SK-N-SH treated with all-trans-retinoic acid at 6 μM for 48 hours (cell line): Measurements from ENCODE around the gene HNRNPA3.

ENCODE experiments used
- ATAC-seq: fragments of 200-7000 bp; cut with Tn5 transposase; 3 replicates; pipeline ENCODE4 v1.9.1; 2020; ENCODE audit warnings: mild to moderate bottlenecking, moderate library complexity
- ARNTL ChIP-seq: fragments of 450-650 bp; formaldehyde crosslinking; IDR thresholded peaks from 2 replicates; pipeline ENCODE4 v1.5.0; 2020; ENCODE audit warnings: low read depth, mild to moderate bottlenecking, moderate library complexity, borderline replicate concordance
- CSDC2 ChIP-seq: fragments of 250-450 bp; sonication (Bioruptor Pico); IDR thresholded peaks from 2 replicates; pipeline ENCODE4 v1.5.0; 2020; ENCODE audit warnings: mild to moderate bottlenecking, moderate library complexity
- ESRRG ChIP-seq: fragments of 250-450 bp; sonication (Bioruptor Pico); IDR thresholded peaks from 2 replicates; pipeline ENCODE4 v1.6.1; 2021; ENCODE audit warnings: mild to moderate bottlenecking
- GLIS3 ChIP-seq: fragments of 250-450 bp; sonication (Bioruptor Pico); IDR thresholded peaks from 2 replicates; pipeline ENCODE4 v1.5.0; 2020; ENCODE audit warnings: mild to moderate bottlenecking, moderate library complexity
- ISL1 ChIP-seq: fragments of 250-450 bp; sonication (Bioruptor Pico); IDR thresholded peaks from 2 replicates; pipeline ENCODE4 v2.1.2; 2022; ENCODE audit warnings: mild to moderate bottlenecking, moderate library complexity
- OSR1 ChIP-seq: fragments of 250-450 bp; sonication (Bioruptor Pico); IDR thresholded peaks from 2 replicates; pipeline ENCODE4 v1.8.0; 2022; ENCODE audit warnings: moderate library complexity, mild to moderate bottlenecking, inconsistent platforms
- PPARA ChIP-seq: fragments of 250-450 bp; sonication (Bioruptor Pico); IDR thresholded peaks from 2 replicates; pipeline ENCODE4 v1.5.0; 2020; ENCODE audit warnings: mild to moderate bottlenecking, borderline replicate concordance
- RARB ChIP-seq: fragments of 250-450 bp; sonication (Bioruptor Pico); IDR thresholded peaks from 2 replicates; pipeline ENCODE4 v1.8.0; 2021; ENCODE audit warnings: mild to moderate bottlenecking, moderate library complexity
- SNAI2 ChIP-seq: fragments of 250-450 bp; sonication (Bioruptor Pico); IDR thresholded peaks from 2 replicates; pipeline ENCODE4 v1.5.0; 2020; ENCODE audit warnings: mild to moderate bottlenecking, moderate library complexity
- TCF4 ChIP-seq: fragments of 250-450 bp; sonication (Bioruptor Pico); IDR thresholded peaks from 2 replicates; pipeline ENCODE4 v1.8.0; 2021; ENCODE audit warnings: mild to moderate bottlenecking, moderate library complexity, borderline replicate concordance
- TOX ChIP-seq: fragments of 250-450 bp; sonication (Bioruptor Pico); IDR thresholded peaks from 2 replicates; pipeline ENCODE4 v1.8.0; 2021; ENCODE audit warnings: mild to moderate bottlenecking, moderate library complexity, borderline replicate concordance
- ZC3H10 ChIP-seq: fragments of 250-450 bp; sonication (Bioruptor Pico); IDR thresholded peaks from 2 replicates; pipeline ENCODE4 v1.5.1; 2021; ENCODE audit warnings: mild to moderate bottlenecking, moderate library complexity
- ZFP3 ChIP-seq: fragments of 250-450 bp; sonication (Bioruptor Pico); IDR thresholded peaks from 2 replicates; pipeline ENCODE4 v1.5.0; 2020; ENCODE audit warnings: mild to moderate bottlenecking, moderate library complexity
- ZNF70 ChIP-seq: fragments of 450-650 bp; formaldehyde crosslinking; IDR thresholded peaks from 2 replicates; pipeline ENCODE4 v1.5.0; 2020; ENCODE audit warnings: mild to moderate bottlenecking, moderate library complexity
- ZNF8 ChIP-seq: fragments of 450-650 bp; formaldehyde crosslinking; IDR thresholded peaks from 2 replicates; pipeline ENCODE4 v1.5.0; 2020; ENCODE audit warnings: mild to moderate bottlenecking, moderate library complexity
- TF ChIP-seq, protein P1 (sequence below): fragments of 250-450 bp; sonication (Bioruptor Pico); IDR thresholded peaks from 2 replicates; pipeline ENCODE4 v1.5.1; 2021; ENCODE audit warnings: mild to moderate bottlenecking, moderate library complexity
- TF ChIP-seq, protein P2 (sequence below): fragments of 250-450 bp; sonication (Bioruptor Pico); IDR thresholded peaks from 2 replicates; pipeline ENCODE4 v1.8.0; 2020; ENCODE audit warnings: mild to moderate bottlenecking, moderate library complexity, borderline replicate concordance
- TF ChIP-seq, protein P3 (sequence below): fragments of 250-450 bp; sonication (Bioruptor Pico); IDR thresholded peaks from 2 replicates; pipeline ENCODE4 v1.8.0; 2021; ENCODE audit warnings: low read depth, mild to moderate bottlenecking, moderate library complexity, borderline replicate concordance
- TF ChIP-seq, protein P4 (sequence below): fragments of 250-450 bp; sonication (Bioruptor Pico); IDR thresholded peaks from 2 replicates; pipeline ENCODE4 v1.5.0; 2020; ENCODE audit warnings: mild to moderate bottlenecking, moderate library complexity

The HNRNPA3 gene

DNA sequence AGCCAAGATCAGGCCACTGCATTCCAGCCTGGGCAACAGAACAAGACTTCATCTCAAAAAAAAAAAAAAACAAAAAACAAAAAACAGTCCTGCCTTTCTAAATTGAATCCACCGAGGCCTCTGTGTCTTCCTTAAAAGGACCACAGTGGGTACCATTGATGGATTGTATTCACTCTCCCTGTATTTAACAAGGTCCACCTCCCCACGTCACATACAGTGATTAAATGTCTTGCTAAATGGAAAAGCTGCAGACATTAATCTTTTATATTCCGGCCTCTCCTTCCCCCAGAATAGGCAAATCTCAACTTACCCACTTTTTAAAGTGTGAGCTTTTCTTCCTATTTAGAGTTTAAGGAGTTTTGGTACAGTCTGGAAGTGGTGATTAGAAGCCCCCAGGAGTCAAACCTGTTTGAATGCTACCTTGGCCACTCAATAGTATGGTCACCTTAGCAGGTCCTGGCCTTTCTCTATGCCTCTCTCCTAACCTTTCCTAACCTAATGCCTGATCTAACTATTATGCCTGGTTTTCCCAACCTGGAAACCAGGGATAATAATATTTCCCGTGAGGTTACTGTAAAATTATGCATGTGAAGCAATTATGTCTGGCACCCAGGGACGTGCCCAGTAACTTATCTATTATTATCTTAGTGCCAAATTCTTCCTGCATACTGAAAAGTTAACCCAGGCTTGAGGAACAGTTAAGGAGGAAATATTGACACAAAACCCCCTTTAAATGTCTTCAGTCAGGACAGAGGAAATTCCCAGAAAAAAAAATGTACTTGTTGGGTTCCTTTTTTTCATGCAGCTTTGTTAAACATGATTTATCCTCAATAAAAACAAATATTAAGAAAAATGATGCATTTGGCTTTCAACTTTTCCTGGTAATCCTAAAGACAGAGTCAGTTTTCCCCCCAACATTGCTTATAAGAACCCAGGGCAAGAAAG lies 48.8 kb downstream of the HNRNPA3 start:
- ATAC-seq = no peak
- no peak for TF ChIP-seq ARNTL
- TF ChIP-seq TOX (CRISPR knock-in tag) = no peak
- no peak for TF ChIP-seq OSR1 (CRISPR knock-in tag)

DNA sequence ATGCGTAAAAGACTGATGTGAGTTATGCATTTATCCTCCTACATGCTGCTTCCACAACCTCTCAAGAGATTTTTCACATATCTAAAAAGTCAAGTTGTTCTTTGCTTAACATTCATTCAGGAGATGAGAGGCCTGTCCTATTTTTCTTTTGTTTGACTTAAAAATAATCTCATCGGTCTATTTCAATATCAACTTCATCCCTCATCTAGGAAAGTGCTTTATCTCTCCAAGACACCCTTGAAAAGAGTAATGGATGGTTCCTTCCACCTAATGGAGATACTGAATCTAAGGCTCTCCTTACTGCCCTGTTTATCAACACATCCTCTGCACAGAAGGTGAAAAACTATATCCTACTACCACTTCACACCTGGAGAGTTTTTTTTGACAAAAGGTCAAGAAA lies 49.5 kb downstream of the HNRNPA3 start:
- TF ChIP-seq ISL1 (CRISPR knock-in tag) (no peak), RARB (CRISPR knock-in tag) (no peak), GLIS3 (CRISPR knock-in tag) (no peak), OSR1 (CRISPR knock-in tag) (no peak), ZC3H10 (no peak), ARNTL (no peak), ESRRG (CRISPR knock-in tag) (no peak)
- TF ChIP-seq, protein P1, sequence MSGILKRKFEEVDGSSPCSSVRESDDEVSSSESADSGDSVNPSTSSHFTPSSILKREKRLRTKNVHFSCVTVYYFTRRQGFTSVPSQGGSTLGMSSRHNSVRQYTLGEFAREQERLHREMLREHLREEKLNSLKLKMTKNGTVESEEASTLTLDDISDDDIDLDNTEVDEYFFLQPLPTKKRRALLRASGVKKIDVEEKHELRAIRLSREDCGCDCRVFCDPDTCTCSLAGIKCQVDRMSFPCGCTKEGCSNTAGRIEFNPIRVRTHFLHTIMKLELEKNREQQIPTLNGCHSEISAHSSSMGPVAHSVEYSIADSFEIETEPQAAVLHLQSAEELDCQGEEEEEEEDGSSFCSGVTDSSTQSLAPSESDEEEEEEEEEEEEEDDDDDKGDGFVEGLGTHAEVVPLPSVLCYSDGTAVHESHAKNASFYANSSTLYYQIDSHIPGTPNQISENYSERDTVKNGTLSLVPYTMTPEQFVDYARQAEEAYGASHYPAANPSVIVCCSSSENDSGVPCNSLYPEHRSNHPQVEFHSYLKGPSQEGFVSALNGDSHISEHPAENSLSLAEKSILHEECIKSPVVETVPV (CRISPR knock-in tag) = no peak
- TF ChIP-seq, protein P2, sequence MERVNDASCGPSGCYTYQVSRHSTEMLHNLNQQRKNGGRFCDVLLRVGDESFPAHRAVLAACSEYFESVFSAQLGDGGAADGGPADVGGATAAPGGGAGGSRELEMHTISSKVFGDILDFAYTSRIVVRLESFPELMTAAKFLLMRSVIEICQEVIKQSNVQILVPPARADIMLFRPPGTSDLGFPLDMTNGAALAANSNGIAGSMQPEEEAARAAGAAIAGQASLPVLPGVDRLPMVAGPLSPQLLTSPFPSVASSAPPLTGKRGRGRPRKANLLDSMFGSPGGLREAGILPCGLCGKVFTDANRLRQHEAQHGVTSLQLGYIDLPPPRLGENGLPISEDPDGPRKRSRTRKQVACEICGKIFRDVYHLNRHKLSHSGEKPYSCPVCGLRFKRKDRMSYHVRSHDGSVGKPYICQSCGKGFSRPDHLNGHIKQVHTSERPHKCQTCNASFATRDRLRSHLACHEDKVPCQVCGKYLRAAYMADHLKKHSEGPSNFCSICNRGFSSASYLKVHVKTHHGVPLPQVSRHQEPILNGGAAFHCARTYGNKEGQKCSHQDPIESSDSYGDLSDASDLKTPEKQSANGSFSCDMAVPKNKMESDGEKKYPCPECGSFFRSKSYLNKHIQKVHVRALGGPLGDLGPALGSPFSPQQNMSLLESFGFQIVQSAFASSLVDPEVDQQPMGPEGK (CRISPR knock-in tag) = no peak
- TF ChIP-seq, all 23 proteins: peak for 0
- ATAC-seq = no peak

DNA sequence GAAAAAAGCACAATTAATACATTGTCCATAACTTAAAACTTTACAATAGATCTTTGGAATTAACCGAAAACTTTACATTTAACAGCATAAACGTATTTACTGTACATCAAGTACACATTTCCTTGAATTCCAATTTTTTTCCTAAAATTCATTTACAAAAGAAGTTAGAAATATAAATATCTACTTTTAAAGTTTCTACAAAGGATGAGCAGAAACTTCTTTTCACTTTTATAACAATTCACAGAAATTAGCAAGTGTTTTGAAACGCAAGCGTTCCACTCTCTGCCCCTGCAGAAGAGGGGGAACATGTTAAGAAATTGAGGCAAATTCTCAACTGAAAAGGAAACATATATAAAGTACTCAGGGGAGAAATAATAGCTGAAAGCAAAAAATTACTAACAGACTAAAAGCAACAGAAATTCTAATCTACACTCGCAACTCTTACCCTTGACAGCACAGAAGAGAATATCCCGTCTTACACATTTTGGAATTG lies 50.4 kb downstream of the HNRNPA3 start:
- no peak for ATAC-seq
- no peak for TF ChIP-seq CSDC2 (CRISPR knock-in tag)

DNA sequence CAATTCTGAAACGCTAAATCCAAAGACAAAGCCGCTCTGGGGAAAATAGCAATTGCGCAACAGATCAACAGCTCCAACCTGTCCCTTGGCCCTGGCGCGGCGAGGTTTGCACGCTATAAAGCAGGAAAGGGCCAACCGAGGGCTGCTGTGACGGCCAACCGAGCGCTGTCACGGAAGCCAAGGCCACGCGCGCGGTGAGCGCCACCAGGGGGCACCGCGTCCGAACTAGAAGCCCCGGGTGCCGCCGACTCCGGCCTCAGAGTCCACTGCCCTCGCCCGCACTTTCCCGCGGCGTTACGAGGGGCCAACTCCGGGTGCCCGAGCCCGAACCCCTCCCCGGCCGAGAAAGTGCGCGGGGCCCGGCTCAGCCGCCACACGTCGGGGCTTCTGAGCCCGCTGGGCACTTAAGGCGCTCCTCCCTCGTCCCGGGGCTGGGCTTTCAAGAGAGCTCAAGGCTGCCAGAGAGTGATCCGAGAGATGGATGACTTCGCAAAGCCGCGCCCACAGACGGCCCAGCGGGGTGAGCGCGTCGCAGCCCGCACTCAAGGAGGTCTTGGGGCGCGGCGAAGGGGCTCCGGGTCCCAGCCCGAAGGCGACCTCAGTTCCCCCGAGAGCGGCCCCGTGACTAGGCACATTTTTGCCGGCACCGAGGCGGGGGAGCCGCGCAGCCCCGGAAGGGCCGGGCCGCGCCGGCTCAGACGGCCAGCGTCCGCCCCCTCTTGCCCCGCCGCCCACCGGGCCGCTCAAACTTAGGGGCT lies 51.0 kb downstream of the HNRNPA3 start:
- no peak for TF ChIP-seq ZC3H10
- TF ChIP-seq GLIS3 (CRISPR knock-in tag) = no peak
- no peak for TF ChIP-seq TOX (CRISPR knock-in tag)
- no peak for TF ChIP-seq SNAI2
- TF ChIP-seq, protein P3, sequence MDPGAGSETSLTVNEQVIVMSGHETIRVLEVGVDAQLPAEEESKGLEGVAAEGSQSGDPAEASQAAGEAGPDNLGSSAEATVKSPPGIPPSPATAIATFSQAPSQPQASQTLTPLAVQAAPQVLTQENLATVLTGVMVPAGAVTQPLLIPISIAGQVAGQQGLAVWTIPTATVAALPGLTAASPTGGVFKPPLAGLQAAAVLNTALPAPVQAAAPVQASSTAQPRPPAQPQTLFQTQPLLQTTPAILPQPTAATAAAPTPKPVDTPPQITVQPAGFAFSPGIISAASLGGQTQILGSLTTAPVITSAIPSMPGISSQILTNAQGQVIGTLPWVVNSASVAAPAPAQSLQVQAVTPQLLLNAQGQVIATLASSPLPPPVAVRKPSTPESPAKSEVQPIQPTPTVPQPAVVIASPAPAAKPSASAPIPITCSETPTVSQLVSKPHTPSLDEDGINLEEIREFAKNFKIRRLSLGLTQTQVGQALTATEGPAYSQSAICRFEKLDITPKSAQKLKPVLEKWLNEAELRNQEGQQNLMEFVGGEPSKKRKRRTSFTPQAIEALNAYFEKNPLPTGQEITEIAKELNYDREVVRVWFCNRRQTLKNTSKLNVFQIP (CRISPR knock-in tag) = 0 out of 2 replicates have a peak, but pooled peaks have one; percentile 70
- TF ChIP-seq ZNF8 (CRISPR knock-in tag) = no peak
- 0 out of 2 replicates have a peak, but pooled peaks have one; percentile 7 for TF ChIP-seq ISL1 (CRISPR knock-in tag)
- no peak for TF ChIP-seq ZNF70 (CRISPR knock-in tag)
- TF ChIP-seq ARNTL = no peak
- no peak; the same call in 1 of the 2 replicates for TF ChIP-seq ZFP3 (CRISPR knock-in tag)
- TF ChIP-seq, protein P4, sequence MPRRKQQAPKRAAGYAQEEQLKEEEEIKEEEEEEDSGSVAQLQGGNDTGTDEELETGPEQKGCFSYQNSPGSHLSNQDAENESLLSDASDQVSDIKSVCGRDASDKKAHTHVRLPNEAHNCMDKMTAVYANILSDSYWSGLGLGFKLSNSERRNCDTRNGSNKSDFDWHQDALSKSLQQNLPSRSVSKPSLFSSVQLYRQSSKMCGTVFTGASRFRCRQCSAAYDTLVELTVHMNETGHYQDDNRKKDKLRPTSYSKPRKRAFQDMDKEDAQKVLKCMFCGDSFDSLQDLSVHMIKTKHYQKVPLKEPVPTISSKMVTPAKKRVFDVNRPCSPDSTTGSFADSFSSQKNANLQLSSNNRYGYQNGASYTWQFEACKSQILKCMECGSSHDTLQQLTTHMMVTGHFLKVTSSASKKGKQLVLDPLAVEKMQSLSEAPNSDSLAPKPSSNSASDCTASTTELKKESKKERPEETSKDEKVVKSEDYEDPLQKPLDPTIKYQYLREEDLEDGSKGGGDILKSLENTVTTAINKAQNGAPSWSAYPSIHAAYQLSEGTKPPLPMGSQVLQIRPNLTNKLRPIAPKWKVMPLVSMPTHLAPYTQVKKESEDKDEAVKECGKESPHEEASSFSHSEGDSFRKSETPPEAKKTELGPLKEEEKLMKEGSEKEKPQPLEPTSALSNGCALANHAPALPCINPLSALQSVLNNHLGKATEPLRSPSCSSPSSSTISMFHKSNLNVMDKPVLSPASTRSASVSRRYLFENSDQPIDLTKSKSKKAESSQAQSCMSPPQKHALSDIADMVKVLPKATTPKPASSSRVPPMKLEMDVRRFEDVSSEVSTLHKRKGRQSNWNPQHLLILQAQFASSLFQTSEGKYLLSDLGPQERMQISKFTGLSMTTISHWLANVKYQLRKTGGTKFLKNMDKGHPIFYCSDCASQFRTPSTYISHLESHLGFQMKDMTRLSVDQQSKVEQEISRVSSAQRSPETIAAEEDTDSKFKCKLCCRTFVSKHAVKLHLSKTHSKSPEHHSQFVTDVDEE (CRISPR knock-in tag) = 0 out of 2 replicates have a peak, but pooled peaks have one; percentile 49
- no peak for TF ChIP-seq TCF4
- TF ChIP-seq PPARA = no peak
- TF ChIP-seq, protein P2 (CRISPR knock-in tag) = 0 out of 2 replicates have a peak, but pooled peaks have one; percentile 14
- TF ChIP-seq ESRRG (CRISPR knock-in tag) = no peak
- TF ChIP-seq, all 23 proteins: peak for 4

More for the DNA sequence above, 51.0 kb downstream of the HNRNPA3 start:
- ATAC-seq = peak; percentile 74
